MM.1S (cell line): Measurements from ENCODE around the gene RTN4.

Experiments used
- DNase-seq: peaks from one replicate; pipeline ENCODE4 v3.0.0-alpha.2; 2015
- H2AFZ ChIP-seq: fragments of 300-600 bp; sonication (generic); 2 replicates; pipeline ENCODE4 v1.6.0; 2016; ENCODE audit warnings: antibody characterized with exemption, low read length
- H3F3A ChIP-seq: fragments of 300-600 bp; sonication (generic); 2 replicates; pipeline ENCODE4 v1.6.1; 2016; ENCODE audit warnings: mild to moderate bottlenecking, antibody characterized with exemption, low read length, moderate library complexity, mixed read lengths; ENCODE audit not compliant: insufficient read depth
- H3K27ac ChIP-seq: fragments of 300-600 bp; sonication (generic); 2 replicates; pipeline ENCODE4 v1.5.1; 2016; ENCODE audit warnings: mild to moderate bottlenecking, low read length
- H3K27me3 ChIP-seq: fragments of 300-600 bp; sonication (generic); replicated peaks from 2 replicates; pipeline ENCODE4 v1.6.0; 2016; ENCODE audit warnings: low read length; ENCODE audit not compliant: insufficient read depth
- H3K36me3 ChIP-seq: fragments of 300-600 bp; sonication (generic); replicated peaks from 2 replicates; pipeline ENCODE4 v1.6.1; 2016; ENCODE audit warnings: mild to moderate bottlenecking, low read length, mixed read lengths; ENCODE audit not compliant: insufficient read depth
- H3K4me1 ChIP-seq: fragments of 300-600 bp; sonication (generic); 2 replicates; pipeline ENCODE4 v1.6.1; 2016; ENCODE audit warnings: low read length, mixed read lengths
- H3K4me2 ChIP-seq: fragments of 300-600 bp; sonication (generic); 2 replicates; pipeline ENCODE4 v1.6.0; 2016; ENCODE audit warnings: low read depth, low read length
- H3K4me3 ChIP-seq: fragments of 300-600 bp; sonication (generic); 2 replicates; pipeline ENCODE4 v1.5.1; 2016; ENCODE audit warnings: low read length, mixed read lengths
- H3K79me2 ChIP-seq: fragments of 300-600 bp; sonication (generic); 2 replicates; pipeline ENCODE4 v1.6.1; 2016; ENCODE audit warnings: mixed run types, low read length, mixed read lengths
- H3K9ac ChIP-seq: fragments of 300-600 bp; sonication (generic); 2 replicates; pipeline ENCODE4 v1.6.1; 2016; ENCODE audit warnings: low read length, mixed read lengths
- H3K9me2 ChIP-seq: fragments of 300-600 bp; sonication (generic); replicated peaks from 2 replicates; pipeline ENCODE4 v1.6.1; 2016; ENCODE audit warnings: mild to moderate bottlenecking, low read length, mixed read lengths; ENCODE audit not compliant: insufficient read depth
- H3K9me3 ChIP-seq: fragments of 300-600 bp; sonication (generic); replicated peaks from 2 replicates; pipeline ENCODE4 v1.6.1; 2016; ENCODE audit warnings: mild to moderate bottlenecking, low read length, mixed read lengths; ENCODE audit not compliant: insufficient read depth
- H4K20me1 ChIP-seq: fragments of 300-600 bp; sonication (generic); 2 replicates; pipeline ENCODE4 v1.6.1; 2016; ENCODE audit warnings: mild to moderate bottlenecking, low read length, moderate library complexity, mixed read lengths; ENCODE audit not compliant: insufficient read depth
- CTCF ChIP-seq: fragments of 300-600 bp; sonication (generic); IDR thresholded peaks from 2 replicates; pipeline ENCODE4 v1.5.1; 2016; ENCODE audit warnings: antibody characterized with exemption, low read length, mixed read lengths
- EZH2 ChIP-seq: fragments of 300-600 bp; sonication (generic); optimal IDR thresholded peaks from 2 replicates; pipeline ENCODE3; 2017; ENCODE audit warnings: low read depth, mild to moderate bottlenecking, antibody characterized with exemption, low read length, mixed read lengths
- EZH2phosphoT487 ChIP-seq: fragments of 300-600 bp; sonication (generic); IDR thresholded peaks from 2 replicates; pipeline ENCODE4 v1.6.1; 2018; ENCODE audit warnings: antibody characterized with exemption, low read length

RTN4 gene

GRCh38 chr2:55011831-55012671, 38.2 kb downstream of the RTN4 start:
- peaks cover 89% of the 10 kb centered on the region for H3K79me2 ChIP-seq
- H3K4me2 ChIP-seq = peak overlapping the region; percentile 72
- no peaks in the 10 kb centered on the region for H3K9me2 ChIP-seq
- no peaks in the 10 kb centered on the region for H3K36me3 ChIP-seq
- peak overlapping the region; percentile 41; the same call in 1 of the 2 replicates for H3K9ac ChIP-seq
- no peak for TF ChIP-seq EZH2phosphoT487
- DNase-seq = no peak
- no peaks in the 10 kb centered on the region for H3K9me3 ChIP-seq
- peaks cover 44% of the 10 kb centered on the region for H3F3A ChIP-seq
- no peaks in the 10 kb centered on the region for H3K27me3 ChIP-seq
- peaks cover 34% of the 10 kb centered on the region for H3K4me1 ChIP-seq
- H3K4me3 ChIP-seq = peak overlapping the region; percentile 18
- no peaks in the 10 kb centered on the region for H4K20me1 ChIP-seq
- H3K27ac ChIP-seq = peak overlapping the region; percentile 83; the same call in 1 of the 2 replicates
- H2AFZ ChIP-seq = 0 out of 2 replicates have a peak overlapping the region, but pooled peaks have one; percentile 18

- Histone ChIP-seq H4K20me1 (no peaks in the 10 kb centered on the region), H3K27me3 (no peaks in the 10 kb centered on the region), H3K9me3 (no peaks in the 10 kb centered on the region), H3F3A (peaks cover 44% of the 10 kb centered on the region), H3K4me1 (peaks cover 40% of the 10 kb centered on the region), H3K9ac (peak overlapping the region; percentile 58; the same call in 1 of the 2 replicates), H3K9me2 (no peaks in the 10 kb centered on the region), H3K27ac (peak overlapping the region; percentile 83), H3K4me2 (peak overlapping the region; percentile 72), H2AFZ (0 out of 2 replicates have a peak overlapping the region, but pooled peaks have one; percentile 51), H3K4me3 (peak overlapping the region; percentile 71; the same call in 1 of the 2 replicates), H3K36me3 (no peaks in the 10 kb centered on the region), H3K79me2 (peaks cover 92% of the 10 kb centered on the region)
- TF ChIP-seq EZH2 (no peak), EZH2phosphoT487 (no peak), CTCF (no peak)
- DNase-seq = peak; percentile 14
Measured at GRCh38 chr2:55010915-55011314, 39.3 kb downstream of the RTN4 start.

- TF ChIP-seq EZH2 (no peak), EZH2phosphoT487 (no peak), CTCF (no peak)
- Histone ChIP-seq H3K4me2 (peak overlapping the region; percentile 72), H3K9ac (peak overlapping the region; percentile 58), H3K4me1 (peaks cover 40% of the 10 kb centered on the region), H4K20me1 (no peaks in the 10 kb centered on the region), H2AFZ (peak overlapping the region; percentile 51), H3F3A (peaks cover 44% of the 10 kb centered on the region), H3K27me3 (no peaks in the 10 kb centered on the region), H3K79me2 (peaks cover 93% of the 10 kb centered on the region), H3K4me3 (peak overlapping the region; percentile 71), H3K27ac (peak overlapping the region; percentile 83), H3K36me3 (no peaks in the 10 kb centered on the region), H3K9me2 (no peaks in the 10 kb centered on the region), H3K9me3 (no peaks in the 10 kb centered on the region)
- DNase-seq = peak; percentile 84
Measured at GRCh38 chr2:55010149-55010591, 40.1 kb downstream of the RTN4 start.
